LNCaP clone FGC (cell line): ENCODE measurements around the gene GLI3.

Experiments used
- DNase-seq: peaks from one replicate; pipeline ENCODE4 v3.0.0-alpha.2; 2011; ENCODE audit warnings: low read depth
- H3K4me3 ChIP-seq: 2 replicates; pipeline ENCODE4 v1.5.1; 2011; ENCODE audit warnings: mild to moderate bottlenecking, low read depth, low read length, control low read depth
- CTCF ChIP-seq: IDR thresholded peaks from 2 replicates; pipeline ENCODE4 v1.5.1; 2012; ENCODE audit warnings: mild to moderate bottlenecking; ENCODE audit not compliant: control insufficient read depth, insufficient read depth; ENCODE audit errors: extremely low read depth

The GLI3 gene

GRCh38 chr7:41928781-41929180, 308.2 kb downstream of the GLI3 start:
- DNase-seq = no peak
- no peak for TF ChIP-seq CTCF
- H3K4me3 ChIP-seq = no peak overlapping the region

GRCh38 chr7:41928166-41928565, 308.8 kb downstream of the GLI3 start:
- no peak for TF ChIP-seq CTCF
- DNase-seq = no peak
- no peak overlapping the region for H3K4me3 ChIP-seq

GRCh38 chr7:41927380-41927779, 309.6 kb downstream of the GLI3 start:
- no peak for TF ChIP-seq CTCF
- H3K4me3 ChIP-seq = no peak overlapping the region
- DNase-seq = no peak

- no peak for DNase-seq
- TF ChIP-seq CTCF = no peak
- no peak overlapping the region for H3K4me3 ChIP-seq
Measured at GRCh38 chr7:41925946-41926345, 311.1 kb downstream of the GLI3 start.

GRCh38 chr7:41924796-41925195, 312.2 kb downstream of the GLI3 start:
- TF ChIP-seq CTCF = no peak

GRCh38 chr7:41922373-41922772, 314.6 kb downstream of the GLI3 start:
- DNase-seq = no peak
- TF ChIP-seq CTCF = no peak
- H3K4me3 ChIP-seq = no peak overlapping the region

More at GRCh38 chr7:41924796-41925195, 312.2 kb downstream of the GLI3 start:
- no peak for DNase-seq
- no peak overlapping the region for H3K4me3 ChIP-seq

GRCh38 chr7:41921453-41921981, 315.5 kb downstream of the GLI3 start:
- no peak for DNase-seq
- no peak for TF ChIP-seq CTCF
- H3K4me3 ChIP-seq = no peak overlapping the region
